ENCODE data around the gene RXRB. TPM values are rescaled to one million over a fixed set of nuclear protein-coding genes. Genes with fewer than 3 reads are reported as not detected.

RXRB gene
- total and polyA plus RNA-seq, 2 of the 13 experiments (the other 11 are each of a cell fraction or from before 2014, with no cell fraction given): 26.7 to 55.7 TPM

DNA sequence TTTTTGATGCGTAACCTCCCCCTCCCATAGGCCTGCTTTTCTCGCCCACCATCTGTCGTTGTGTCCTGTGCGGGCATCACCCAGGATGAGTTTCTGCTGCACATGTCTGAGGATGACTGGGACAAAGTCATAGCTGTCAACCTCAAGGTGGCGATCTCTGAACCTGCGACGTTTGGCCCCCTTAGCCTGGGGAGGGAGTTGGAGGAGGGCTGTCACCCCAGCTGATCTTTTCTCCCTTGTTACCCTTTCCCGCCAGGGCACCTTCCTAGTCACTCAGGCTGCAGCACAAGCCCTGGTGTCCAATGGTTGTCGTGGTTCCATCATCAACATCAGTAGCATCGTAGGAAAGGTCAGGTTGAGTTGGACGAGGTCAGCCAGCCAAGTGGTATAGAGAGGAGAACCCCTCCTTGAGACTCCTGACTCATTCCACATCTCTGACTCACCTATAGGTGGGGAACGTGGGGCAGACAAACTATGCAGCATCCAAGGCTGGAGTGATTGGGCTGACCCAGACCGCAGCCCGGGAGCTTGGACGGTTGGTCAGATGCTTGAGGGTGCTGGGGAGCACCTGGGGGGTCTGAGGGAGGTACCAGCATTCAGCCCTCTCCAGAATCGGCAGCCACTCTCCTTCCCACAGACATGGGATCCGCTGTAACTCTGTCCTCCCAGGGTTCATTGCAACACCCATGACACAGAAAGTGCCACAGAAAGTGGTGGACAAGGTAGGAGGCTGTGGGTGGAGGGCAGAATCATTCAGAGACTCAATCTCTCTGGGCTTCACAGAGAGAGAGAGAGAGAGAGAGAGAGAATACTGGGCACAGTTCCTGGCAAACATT lies 4.9 kb upstream of the RXRB start (continued):
- TF ChIP-seq, protein P1, sequence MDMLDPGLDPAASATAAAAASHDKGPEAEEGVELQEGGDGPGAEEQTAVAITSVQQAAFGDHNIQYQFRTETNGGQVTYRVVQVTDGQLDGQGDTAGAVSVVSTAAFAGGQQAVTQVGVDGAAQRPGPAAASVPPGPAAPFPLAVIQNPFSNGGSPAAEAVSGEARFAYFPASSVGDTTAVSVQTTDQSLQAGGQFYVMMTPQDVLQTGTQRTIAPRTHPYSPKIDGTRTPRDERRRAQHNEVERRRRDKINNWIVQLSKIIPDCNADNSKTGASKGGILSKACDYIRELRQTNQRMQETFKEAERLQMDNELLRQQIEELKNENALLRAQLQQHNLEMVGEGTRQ (IDR thresholded peaks at IDR 0.05; ENCODE audit: low read depth, low read length): no peak
- TF ChIP-seq, protein P1 (CRISPR knock-in tag; IDR thresholded peaks at IDR 0.05; ENCODE audit: borderline replicate concordance): no peak
- peak; percentile 47 for TF ChIP-seq XRCC5 (optimal IDR thresholded peaks at IDR 0.05; ENCODE audit: low read length)
- TF ChIP-seq, protein P2, sequence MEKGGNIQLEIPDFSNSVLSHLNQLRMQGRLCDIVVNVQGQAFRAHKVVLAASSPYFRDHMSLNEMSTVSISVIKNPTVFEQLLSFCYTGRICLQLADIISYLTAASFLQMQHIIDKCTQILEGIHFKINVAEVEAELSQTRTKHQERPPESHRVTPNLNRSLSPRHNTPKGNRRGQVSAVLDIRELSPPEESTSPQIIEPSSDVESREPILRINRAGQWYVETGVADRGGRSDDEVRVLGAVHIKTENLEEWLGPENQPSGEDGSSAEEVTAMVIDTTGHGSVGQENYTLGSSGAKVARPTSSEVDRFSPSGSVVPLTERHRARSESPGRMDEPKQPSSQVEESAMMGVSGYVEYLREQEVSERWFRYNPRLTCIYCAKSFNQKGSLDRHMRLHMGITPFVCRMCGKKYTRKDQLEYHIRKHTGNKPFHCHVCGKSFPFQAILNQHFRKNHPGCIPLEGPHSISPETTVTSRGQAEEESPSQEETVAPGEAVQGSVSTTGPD (CRISPR knock-in tag; IDR thresholded peaks at IDR 0.05): no peak
- no peak for TF ChIP-seq NR2F6 (IDR thresholded peaks at IDR 0.05)
- TF ChIP-seq NR2F6 (CRISPR knock-in tag; IDR thresholded peaks at IDR 0.05): no peak
- TF ChIP-seq CBX1 (IDR thresholded peaks at IDR 0.05; ENCODE audit: low read depth): no peak
- no peak for TF ChIP-seq NCOR1 (IDR thresholded peaks at IDR 0.05; ENCODE audit: borderline replicate concordance, low read length)
- no peak for TF ChIP-seq ZFP36L2 (CRISPR knock-in tag; IDR thresholded peaks at IDR 0.05)
- no peak for TF ChIP-seq ZNF605 (CRISPR knock-in tag; IDR thresholded peaks at IDR 0.05)
- TF ChIP-seq MIER3 (CRISPR knock-in tag; IDR thresholded peaks at IDR 0.05; ENCODE audit: borderline replicate concordance): no peak
- TF ChIP-seq, protein P3, sequence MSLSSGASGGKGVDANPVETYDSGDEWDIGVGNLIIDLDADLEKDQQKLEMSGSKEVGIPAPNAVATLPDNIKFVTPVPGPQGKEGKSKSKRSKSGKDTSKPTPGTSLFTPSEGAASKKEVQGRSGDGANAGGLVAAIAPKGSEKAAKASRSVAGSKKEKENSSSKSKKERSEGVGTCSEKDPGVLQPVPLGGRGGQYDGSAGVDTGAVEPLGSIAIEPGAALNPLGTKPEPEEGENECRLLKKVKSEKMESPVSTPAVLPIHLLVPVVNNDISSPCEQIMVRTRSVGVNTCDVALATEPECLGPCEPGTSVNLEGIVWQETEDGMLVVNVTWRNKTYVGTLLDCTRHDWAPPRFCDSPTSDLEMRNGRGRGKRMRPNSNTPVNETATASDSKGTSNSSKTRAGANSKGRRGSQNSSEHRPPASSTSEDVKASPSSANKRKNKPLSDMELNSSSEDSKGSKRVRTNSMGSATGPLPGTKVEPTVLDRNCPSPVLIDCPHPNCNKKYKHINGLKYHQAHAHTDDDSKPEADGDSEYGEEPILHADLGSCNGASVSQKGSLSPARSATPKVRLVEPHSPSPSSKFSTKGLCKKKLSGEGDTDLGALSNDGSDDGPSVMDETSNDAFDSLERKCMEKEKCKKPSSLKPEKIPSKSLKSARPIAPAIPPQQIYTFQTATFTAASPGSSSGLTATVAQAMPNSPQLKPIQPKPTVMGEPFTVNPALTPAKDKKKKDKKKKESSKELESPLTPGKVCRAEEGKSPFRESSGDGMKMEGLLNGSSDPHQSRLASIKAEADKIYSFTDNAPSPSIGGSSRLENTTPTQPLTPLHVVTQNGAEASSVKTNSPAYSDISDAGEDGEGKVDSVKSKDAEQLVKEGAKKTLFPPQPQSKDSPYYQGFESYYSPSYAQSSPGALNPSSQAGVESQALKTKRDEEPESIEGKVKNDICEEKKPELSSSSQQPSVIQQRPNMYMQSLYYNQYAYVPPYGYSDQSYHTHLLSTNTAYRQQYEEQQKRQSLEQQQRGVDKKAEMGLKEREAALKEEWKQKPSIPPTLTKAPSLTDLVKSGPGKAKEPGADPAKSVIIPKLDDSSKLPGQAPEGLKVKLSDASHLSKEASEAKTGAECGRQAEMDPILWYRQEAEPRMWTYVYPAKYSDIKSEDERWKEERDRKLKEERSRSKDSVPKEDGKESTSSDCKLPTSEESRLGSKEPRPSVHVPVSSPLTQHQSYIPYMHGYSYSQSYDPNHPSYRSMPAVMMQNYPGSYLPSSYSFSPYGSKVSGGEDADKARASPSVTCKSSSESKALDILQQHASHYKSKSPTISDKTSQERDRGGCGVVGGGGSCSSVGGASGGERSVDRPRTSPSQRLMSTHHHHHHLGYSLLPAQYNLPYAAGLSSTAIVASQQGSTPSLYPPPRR (CRISPR knock-in tag; IDR thresholded peaks at IDR 0.05; ENCODE audit: borderline replicate concordance): no peak
- no peak for TF ChIP-seq ZFYVE20 (CRISPR knock-in tag; IDR thresholded peaks at IDR 0.05; ENCODE audit: borderline replicate concordance, low read depth)
- TF ChIP-seq, protein P4, sequence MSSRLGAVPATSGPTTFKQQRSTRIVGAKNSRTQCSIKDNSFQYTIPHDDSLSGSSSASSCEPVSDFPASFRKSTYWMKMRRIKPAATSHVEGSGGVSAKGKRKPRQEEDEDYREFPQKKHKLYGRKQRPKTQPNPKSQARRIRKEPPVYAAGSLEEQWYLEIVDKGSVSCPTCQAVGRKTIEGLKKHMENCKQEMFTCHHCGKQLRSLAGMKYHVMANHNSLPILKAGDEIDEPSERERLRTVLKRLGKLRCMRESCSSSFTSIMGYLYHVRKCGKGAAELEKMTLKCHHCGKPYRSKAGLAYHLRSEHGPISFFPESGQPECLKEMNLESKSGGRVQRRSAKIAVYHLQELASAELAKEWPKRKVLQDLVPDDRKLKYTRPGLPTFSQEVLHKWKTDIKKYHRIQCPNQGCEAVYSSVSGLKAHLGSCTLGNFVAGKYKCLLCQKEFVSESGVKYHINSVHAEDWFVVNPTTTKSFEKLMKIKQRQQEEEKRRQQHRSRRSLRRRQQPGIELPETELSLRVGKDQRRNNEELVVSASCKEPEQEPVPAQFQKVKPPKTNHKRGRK (CRISPR knock-in tag; IDR thresholded peaks at IDR 0.05): no peak
- TF ChIP-seq, protein P5, sequence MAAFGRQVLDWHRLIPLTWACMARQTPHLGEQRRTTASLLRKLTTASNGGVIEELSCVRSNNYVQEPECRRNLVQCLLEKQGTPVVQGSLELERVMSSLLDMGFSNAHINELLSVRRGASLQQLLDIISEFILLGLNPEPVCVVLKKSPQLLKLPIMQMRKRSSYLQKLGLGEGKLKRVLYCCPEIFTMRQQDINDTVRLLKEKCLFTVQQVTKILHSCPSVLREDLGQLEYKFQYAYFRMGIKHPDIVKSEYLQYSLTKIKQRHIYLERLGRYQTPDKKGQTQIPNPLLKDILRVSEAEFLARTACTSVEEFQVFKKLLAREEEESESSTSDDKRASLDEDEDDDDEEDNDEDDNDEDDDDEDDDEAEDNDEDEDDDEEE (CRISPR knock-in tag; IDR thresholded peaks at IDR 0.05): no peak
- TF ChIP-seq, protein P6, sequence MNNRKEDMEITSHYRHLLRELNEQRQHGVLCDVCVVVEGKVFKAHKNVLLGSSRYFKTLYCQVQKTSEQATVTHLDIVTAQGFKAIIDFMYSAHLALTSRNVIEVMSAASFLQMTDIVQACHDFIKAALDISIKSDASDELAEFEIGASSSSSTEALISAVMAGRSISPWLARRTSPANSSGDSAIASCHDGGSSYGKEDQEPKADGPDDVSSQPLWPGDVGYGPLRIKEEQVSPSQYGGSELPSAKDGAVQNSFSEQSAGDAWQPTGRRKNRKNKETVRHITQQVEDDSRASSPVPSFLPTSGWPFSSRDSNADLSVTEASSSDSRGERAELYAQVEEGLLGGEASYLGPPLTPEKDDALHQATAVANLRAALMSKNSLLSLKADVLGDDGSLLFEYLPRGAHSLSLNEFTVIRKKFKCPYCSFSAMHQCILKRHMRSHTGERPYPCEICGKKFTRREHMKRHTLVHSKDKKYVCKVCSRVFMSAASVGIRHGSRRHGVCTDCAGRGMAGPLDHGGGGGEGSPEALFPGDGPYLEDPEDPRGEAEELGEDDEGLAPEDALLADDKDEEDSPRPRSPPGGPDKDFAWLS (CRISPR knock-in tag; IDR thresholded peaks at IDR 0.05; ENCODE audit: borderline replicate concordance): no peak
